Measurements from ENCODE around the gene PPP5C.

- peak; percentile 47; the same call in 1 of the 2 replicates for TF ChIP-seq CTCF (conservative IDR thresholded peaks at IDR 0.05; ENCODE audit: low read depth, low read length)
- TF ChIP-seq EZH2 (IDR thresholded peaks at IDR 0.05; ENCODE audit: low read length, unreplicated experiment) = no peak
- TF ChIP-seq EZH2phosphoT487 (IDR thresholded peaks at IDR 0.05; ENCODE audit: borderline replicate concordance, low read length) = no peak
Observed at GRCh38 chr19:46372901-46373490, 26.1 kb downstream of the PPP5C start.

All from PC-3 (cell line).